Measurements from ENCODE around the gene DAP. TPM values are rescaled to one million over a fixed set of nuclear protein-coding genes. Genes with fewer than 3 reads are reported as not detected.

Gene DAP
- total RNA-seq, 1 donor from 2014 or later, result 26.2 TPM

GRCh38 chr5:10709933-10710332 lies 51.1 kb downstream of the DAP start:
- no peak for DNase-seq

- DNase-seq, result no peak
These were observed 51.6 kb downstream of the DAP start for GRCh38 chr5:10709409-10709808.

- DNase-seq, result no peak
These were observed 52.7 kb downstream of the DAP start for GRCh38 chr5:10708189-10708944.

GRCh38 chr5:10707198-10708142 lies 53.6 kb downstream of the DAP start:
- no peak for DNase-seq

- no peak for DNase-seq
These were observed 54.7 kb downstream of the DAP start for GRCh38 chr5:10706326-10706725.

GRCh38 chr5:10705747-10706146 lies 55.3 kb downstream of the DAP start:
- no peak for DNase-seq

GRCh38 chr5:10704949-10705621 lies 55.9 kb downstream of the DAP start:
- no peak for DNase-seq

- no peak for DNase-seq
These were observed 57.4 kb downstream of the DAP start for GRCh38 chr5:10703676-10704075.

GRCh38 chr5:10702911-10703491 lies 58.0 kb downstream of the DAP start:
- DNase-seq, result no peak

GRCh38 chr5:10702040-10702629 lies 58.9 kb downstream of the DAP start:
- DNase-seq, result no peak

- DNase-seq, result peak; percentile 47
These were observed 59.4 kb downstream of the DAP start for GRCh38 chr5:10701567-10702039.

GRCh38 chr5:10700516-10700915 lies 60.5 kb downstream of the DAP start:
- no peak for DNase-seq

- no peak for DNase-seq
These were observed 61.0 kb downstream of the DAP start for GRCh38 chr5:10699987-10700386.

- no peak for DNase-seq
These were observed 61.7 kb downstream of the DAP start for GRCh38 chr5:10699281-10699874.

GRCh38 chr5:10695759-10696543 lies 65.1 kb downstream of the DAP start:
- DNase-seq, result no peak

- peak; percentile 78 for DNase-seq
These were observed 65.9 kb downstream of the DAP start for GRCh38 chr5:10695055-10695649.

GRCh38 chr5:10691826-10692785 lies 68.9 kb downstream of the DAP start:
- DNase-seq, result no peak

- DNase-seq, result no peak
These were observed 70.3 kb downstream of the DAP start for GRCh38 chr5:10690460-10691440.

All from tongue (tissue), 2 donors.